ENCODE data around the gene GALNT18. TPM values are rescaled to one million over a fixed set of nuclear protein-coding genes. Genes with fewer than 3 reads are reported as not detected.

Gene GALNT18
- total RNA-seq, 8 experiments from 2014 or later = 5.3 to 13.2 (median 8.2) TPM

GRCh38 chr11:11390068-11390771, 231.6 kb downstream of the GALNT18 start:
- in situ Hi-C loops (cut with MboI; ENCODE audit: low pct_unique_long_range_greater_than_20kb in 2 of 9, low sequenced_read_pairs in 9 of 9, unreplicated experiment in 9 of 9) = no loop called here
- no peak overlapping the region for H3K27ac ChIP-seq
- ATAC-seq (replicated peaks in 6 of 8) = peak in 5 of 8 experiments; percentile 10 to 72 (median 52)

DNA sequence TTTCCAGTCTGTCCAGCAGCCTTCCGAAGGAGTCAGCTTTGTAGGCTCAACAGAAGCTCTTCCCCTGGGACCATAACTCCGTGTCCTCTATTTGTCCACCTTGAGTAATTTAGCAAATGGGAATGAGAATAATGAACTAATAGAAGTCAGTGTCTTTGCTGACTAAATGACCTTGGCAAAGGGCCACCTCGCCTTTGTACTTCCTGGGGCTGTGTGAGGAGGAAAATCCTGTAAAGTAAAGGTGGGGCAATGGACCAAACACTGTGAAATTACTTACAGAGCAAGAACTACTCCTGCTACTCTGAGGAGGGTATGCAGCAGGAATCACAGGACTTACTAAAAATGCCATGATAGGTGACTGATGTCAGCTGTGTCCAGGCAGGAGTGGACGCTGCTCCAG, 232.6 kb downstream of the GALNT18 start:
- ATAC-seq (replicated peaks in 6 of 8) = no peak
- Histone ChIP-seq H3K27ac (no peak overlapping the region), H3K4me3 (no peak overlapping the region), H3K4me1 (replicated peaks in 1 of 2) (peaks cover 20 to 27% of the 10 kb centered on the region in 2 donors)
- 40 to 100% (median 79%) methylated on average over 1 to 4 of the region's 4 CpGs; no CpG with 5 or more reads in 2 of the 10 experiments for WGBS, 10 experiments
- in situ Hi-C loops (cut with MboI; ENCODE audit: low pct_unique_long_range_greater_than_20kb in 2 of 9, low sequenced_read_pairs in 9 of 9, unreplicated experiment in 9 of 9) = no loop called here

More at GRCh38 chr11:11390068-11390771, 231.6 kb downstream of the GALNT18 start:
- H3K4me1 ChIP-seq (replicated peaks in 1 of 2) = peaks cover 20 to 27% of the 10 kb centered on the region in 2 donors
- H3K4me3 ChIP-seq = no peak overlapping the region
- WGBS, 10 experiments = 50 to 100% (median 84%) methylated on average over 1 to 4 of the region's 5 CpGs; no CpG with 5 or more reads in 3 of the 10 experiments

GRCh38 chr11:11387622-11388305, 234.0 kb downstream of the GALNT18 start:
- no peak overlapping the region for H3K27ac ChIP-seq
- H3K4me3 ChIP-seq = no peak overlapping the region
- H3K4me1 ChIP-seq (replicated peaks in 1 of 2) = peaks cover 20 to 27% of the 10 kb centered on the region in 2 donors
- peak in 5 of 8 experiments; percentile 75 to 88 (median 78) for ATAC-seq (replicated peaks in 6 of 8)
- WGBS, 10 experiments = 33 to 95% (median 67%) methylated on average over 2 to 9 of the region's 10 CpGs; no CpG with 5 or more reads in 1 of the 10 experiments
- in situ Hi-C loops (cut with MboI; ENCODE audit: low pct_unique_long_range_greater_than_20kb in 2 of 9, low sequenced_read_pairs in 9 of 9, unreplicated experiment in 9 of 9) = no loop called here

- H3K27ac ChIP-seq = no peak overlapping the region
- in situ Hi-C loops (cut with MboI; ENCODE audit: low pct_unique_long_range_greater_than_20kb in 2 of 9, low sequenced_read_pairs in 9 of 9, unreplicated experiment in 9 of 9) = no loop called here
- 50 to 100% (median 74%) methylated on average over 1 to 3 of the region's 4 CpGs; no CpG with 5 or more reads in 3 of the 10 experiments for WGBS, 10 experiments
These were observed 234.6 kb downstream of the GALNT18 start for GRCh38 chr11:11387207-11387606.

DNA sequence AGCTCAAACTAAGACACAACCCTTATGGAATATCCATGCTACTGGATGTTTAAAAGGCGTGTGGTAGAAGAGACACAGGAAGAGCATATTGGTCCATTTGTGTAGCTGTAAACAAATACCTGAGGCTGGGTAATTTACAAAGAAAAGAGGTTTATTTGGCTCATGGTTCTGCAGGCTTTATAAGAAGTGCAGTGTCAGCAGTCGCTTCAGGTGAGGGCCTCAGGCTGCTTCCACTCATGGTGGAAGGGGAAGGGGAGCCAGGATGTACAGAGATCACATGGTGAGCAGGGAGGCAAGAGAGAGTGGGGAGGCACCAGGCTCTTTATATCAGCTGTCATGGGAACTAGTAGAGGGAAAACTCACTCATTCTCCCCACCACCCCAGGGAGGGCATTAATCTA, 237.0 kb downstream of the GALNT18 start:
- peaks cover 13 to 19% of the 10 kb centered on the region in 2 donors for H3K4me1 ChIP-seq (replicated peaks in 1 of 2)
- H3K27ac ChIP-seq = no peak overlapping the region
- no peak for ATAC-seq (replicated peaks in 6 of 8)
- in situ Hi-C loops (cut with MboI; ENCODE audit: low pct_unique_long_range_greater_than_20kb in 2 of 9, low sequenced_read_pairs in 9 of 9, unreplicated experiment in 9 of 9) = no loop called here
- 56 to 100% (median 100%) methylated on average over 1 of the region's 2 CpGs; no CpG with 5 or more reads in 5 of the 10 experiments for WGBS, 10 experiments
- H3K4me3 ChIP-seq = no peak overlapping the region

More at GRCh38 chr11:11387207-11387606, 234.6 kb downstream of the GALNT18 start:
- Histone ChIP-seq H3K4me3 (no peak overlapping the region), H3K4me1 (replicated peaks in 1 of 2) (peaks cover 20 to 27% of the 10 kb centered on the region in 2 donors)
- peak in 5 of 8 experiments; percentile 48 to 65 (median 62) for ATAC-seq (replicated peaks in 6 of 8)

GRCh38 chr11:11383995-11384394, 237.8 kb downstream of the GALNT18 start:
- WGBS, 10 experiments = 83 to 100% (median 100%) methylated on average over 1 to 2 of the region's 2 CpGs; no CpG with 5 or more reads in 2 of the 10 experiments
- Histone ChIP-seq H3K27ac (no peak overlapping the region), H3K4me3 (no peak overlapping the region), H3K4me1 (replicated peaks in 1 of 2) (peaks cover 13 to 18% of the 10 kb centered on the region in 2 donors)
- in situ Hi-C loops (cut with MboI; ENCODE audit: low pct_unique_long_range_greater_than_20kb in 2 of 9, low sequenced_read_pairs in 9 of 9, unreplicated experiment in 9 of 9) = no loop called here
- ATAC-seq (replicated peaks in 6 of 8) = no peak

GRCh38 chr11:11382858-11383532, 238.8 kb downstream of the GALNT18 start:
- 46 to 100% (median 72%) methylated on average over 1 to 5 of the region's 7 CpGs; no CpG with 5 or more reads in 1 of the 10 experiments for WGBS, 10 experiments
- H3K27ac ChIP-seq = no peak overlapping the region
- no peak overlapping the region for H3K4me3 ChIP-seq
- no peak for ATAC-seq (replicated peaks in 6 of 8)
- in situ Hi-C loops (cut with MboI; ENCODE audit: low pct_unique_long_range_greater_than_20kb in 2 of 9, low sequenced_read_pairs in 9 of 9, unreplicated experiment in 9 of 9) = no loop called here
- H3K4me1 ChIP-seq (replicated peaks in 1 of 2) = peaks cover 10% of the 10 kb centered on the region in 2 donors

- in situ Hi-C loops (cut with MboI; ENCODE audit: low pct_unique_long_range_greater_than_20kb in 2 of 9, low sequenced_read_pairs in 9 of 9, unreplicated experiment in 9 of 9) = no loop called here
- no peak overlapping the region for H3K27ac ChIP-seq
- H3K4me3 ChIP-seq = no peak overlapping the region
- ATAC-seq (replicated peaks in 6 of 8) = no peak
- H3K4me1 ChIP-seq (replicated peaks in 1 of 2) = no peaks in the 10 kb centered on the region
- WGBS, 10 experiments = 17 to 100% (median 78%) methylated on average over 1 to 3 of the region's 6 CpGs; no CpG with 5 or more reads in 2 of the 10 experiments
These were observed 240.2 kb downstream of the GALNT18 start for GRCh38 chr11:11381471-11382105.

DNA sequence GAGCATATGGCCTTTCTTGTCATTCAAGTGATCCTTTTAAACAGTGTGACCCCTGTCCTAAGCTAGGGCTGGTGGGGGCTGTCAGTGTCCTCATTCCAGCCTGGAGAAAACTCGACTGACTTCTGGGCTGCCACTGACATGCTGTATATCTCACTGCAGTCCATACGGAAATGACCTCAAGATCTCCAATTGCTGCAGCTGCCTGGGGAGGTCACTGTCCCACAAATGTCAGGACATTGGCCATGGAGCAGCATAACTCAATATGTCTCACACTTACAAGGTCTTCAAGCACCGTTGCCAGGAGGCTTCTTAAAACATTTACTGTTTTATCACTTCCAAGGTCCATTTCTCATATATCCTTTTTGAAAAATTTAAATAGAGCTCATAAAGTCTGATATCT, 240.9 kb downstream of the GALNT18 start:
- WGBS, 10 experiments = 20 to 100% (median 74%) methylated on average over 1 to 3 of the region's 3 CpGs; no CpG with 5 or more reads in 2 of the 10 experiments
- no peak for ATAC-seq (replicated peaks in 6 of 8)
- no peak overlapping the region for H3K4me3 ChIP-seq
- no peak overlapping the region for H3K27ac ChIP-seq
- in situ Hi-C loops (cut with MboI; ENCODE audit: low pct_unique_long_range_greater_than_20kb in 2 of 9, low sequenced_read_pairs in 9 of 9, unreplicated experiment in 9 of 9) = no loop called here
- H3K4me1 ChIP-seq (replicated peaks in 1 of 2) = no peaks in the 10 kb centered on the region

GRCh38 chr11:11380340-11380739, 241.5 kb downstream of the GALNT18 start:
- ATAC-seq (replicated peaks in 6 of 8) = no peak
- in situ Hi-C loops (cut with MboI; ENCODE audit: low pct_unique_long_range_greater_than_20kb in 2 of 9, low sequenced_read_pairs in 9 of 9, unreplicated experiment in 9 of 9) = no loop called here
- 88 to 100% (median 98%) methylated on average over 1 to 2 of the region's 2 CpGs; no CpG with 5 or more reads in 2 of the 10 experiments for WGBS, 10 experiments
- H3K27ac ChIP-seq = no peak overlapping the region
- H3K4me1 ChIP-seq (replicated peaks in 1 of 2) = no peaks in the 10 kb centered on the region
- H3K4me3 ChIP-seq = no peak overlapping the region

DNA sequence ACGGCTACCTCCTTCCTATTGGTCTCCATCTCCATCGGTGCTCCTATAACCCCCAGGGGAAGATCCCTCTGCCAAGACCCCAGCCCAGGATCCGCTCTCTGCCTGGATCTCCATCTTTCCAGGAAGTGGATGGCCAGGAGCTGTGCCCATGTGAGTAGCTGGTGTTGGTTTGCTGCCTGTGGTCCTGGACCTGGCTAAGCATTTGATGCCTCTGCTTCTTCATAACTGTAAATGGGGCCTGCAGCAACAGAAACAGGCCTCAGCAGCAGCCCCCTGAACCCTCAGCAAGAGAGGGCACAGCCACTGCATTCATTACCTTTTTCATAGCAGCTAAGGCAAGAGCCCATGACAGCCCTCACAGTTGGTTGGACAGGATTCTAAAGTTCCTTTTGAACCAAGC, 242.1 kb downstream of the GALNT18 start:
- in situ Hi-C loops (cut with MboI; ENCODE audit: low pct_unique_long_range_greater_than_20kb in 2 of 9, low sequenced_read_pairs in 9 of 9, unreplicated experiment in 9 of 9) = no loop called here
- 33 to 92% (median 85%) methylated on average over 1 to 3 of the region's 3 CpGs; no CpG with 5 or more reads in 4 of the 10 experiments for WGBS, 10 experiments
- ATAC-seq (replicated peaks in 6 of 8) = no peak
- Histone ChIP-seq H3K27ac (no peak overlapping the region), H3K4me3 (no peak overlapping the region), H3K4me1 (replicated peaks in 1 of 2) (no peaks in the 10 kb centered on the region)

GRCh38 chr11:11378184-11378940, 243.4 kb downstream of the GALNT18 start:
- Histone ChIP-seq H3K4me3 (no peak overlapping the region), H3K4me1 (replicated peaks in 1 of 2) (no peaks in the 10 kb centered on the region), H3K27ac (no peak overlapping the region)
- in situ Hi-C loops (cut with MboI; ENCODE audit: low pct_unique_long_range_greater_than_20kb in 2 of 9, low sequenced_read_pairs in 9 of 9, unreplicated experiment in 9 of 9) = no loop called here
- peak in 2 of 8 experiments; percentile 8 to 19 for ATAC-seq (replicated peaks in 6 of 8)
- 50 to 95% (median 83%) methylated on average over 1 to 4 of the region's 8 CpGs; no CpG with 5 or more reads in 3 of the 10 experiments for WGBS, 10 experiments
